Measurements from ENCODE around the gene OSBPL9.
A peak's percentile ranks its signal among the peaks of the same experiment; 100 is the strongest.
"Not testable (repeated sequence)": the region's sequence is repeated elsewhere in the genome, so short reads cannot be mapped to it uniquely, and the experiment has no call there.

Gene OSBPL9

DNA sequence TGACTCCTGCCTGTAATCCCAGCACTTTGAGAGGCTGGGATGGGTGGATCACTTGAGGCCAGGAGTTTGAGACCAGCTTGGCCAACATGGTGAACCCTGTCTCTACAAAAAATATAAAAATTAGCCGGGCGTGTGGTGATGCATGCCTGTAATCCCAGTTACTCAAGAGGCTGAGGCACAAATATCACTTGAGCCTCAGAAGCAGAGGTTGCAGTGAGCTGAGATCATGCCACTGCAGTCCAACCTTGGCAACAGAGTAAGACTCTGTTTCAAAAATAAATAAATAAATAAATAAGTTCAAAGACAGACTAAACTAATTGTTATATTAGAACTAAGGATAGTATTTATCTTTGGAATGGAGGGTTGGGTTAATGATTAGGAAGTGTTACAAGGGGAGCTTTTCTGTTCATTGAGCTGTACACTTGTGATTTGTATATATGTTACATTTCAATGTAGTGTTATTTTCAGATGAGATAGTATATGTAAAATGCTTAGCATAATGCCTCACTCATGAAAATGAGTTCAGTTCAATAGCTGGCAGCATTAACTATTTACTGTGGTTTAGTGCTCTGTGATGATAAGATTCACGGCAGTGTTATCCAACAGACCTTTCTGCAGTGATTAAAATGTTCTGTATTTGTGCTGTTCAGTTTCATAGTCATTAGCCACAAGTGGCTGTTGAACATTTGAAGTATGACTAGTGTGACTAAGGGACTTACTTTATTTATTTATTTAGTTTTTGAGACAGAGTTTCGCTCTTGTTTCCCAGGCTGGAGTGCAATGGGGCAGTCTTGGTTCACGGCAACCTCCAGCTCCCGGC lies 47.7 kb downstream of the OSBPL9 start:
- DNase-seq (ENCODE audit: low read depth, low spot score) = no peak

DNA sequence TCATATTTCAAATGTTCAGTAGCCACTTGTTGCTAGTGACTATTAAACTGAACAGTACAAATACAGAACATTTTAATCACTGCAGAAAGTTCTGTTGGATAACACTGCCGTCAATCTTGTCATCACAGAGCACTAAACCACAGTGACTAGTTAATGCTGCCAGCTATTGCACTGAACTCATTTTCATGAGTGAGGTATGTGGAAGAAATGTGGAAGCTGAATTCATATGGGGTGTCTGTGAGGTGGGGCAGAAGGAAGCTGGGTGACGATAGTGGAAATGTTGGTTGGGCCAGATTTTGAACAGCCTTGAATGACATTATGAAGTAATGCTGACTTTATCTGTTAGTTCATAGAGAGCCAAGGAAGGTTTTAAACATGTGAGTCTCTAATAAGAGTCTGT lies 49.6 kb downstream of the OSBPL9 start:
- no peak for DNase-seq (ENCODE audit: low read depth, low spot score)

DNA sequence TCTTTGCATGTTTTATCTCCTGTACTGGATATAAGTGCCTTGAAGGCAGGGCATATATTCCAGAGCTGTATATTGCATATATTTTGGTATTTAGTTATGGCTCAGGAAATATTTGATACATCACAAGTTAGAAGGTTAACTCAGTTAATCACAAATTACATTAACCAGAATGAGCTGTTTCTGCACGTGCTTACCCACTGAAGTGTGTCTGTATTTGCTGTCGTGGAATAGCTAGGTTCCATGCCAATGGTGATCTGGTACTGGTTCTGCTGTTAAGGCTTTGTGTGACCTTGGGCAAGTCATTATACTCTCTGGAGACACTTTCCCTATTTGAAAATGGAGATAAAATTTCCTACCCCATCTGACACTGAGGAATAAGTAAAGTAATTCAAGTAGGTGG lies 50.7 kb downstream of the OSBPL9 start:
- DNase-seq (ENCODE audit: low read depth, low spot score) = no peak

DNA sequence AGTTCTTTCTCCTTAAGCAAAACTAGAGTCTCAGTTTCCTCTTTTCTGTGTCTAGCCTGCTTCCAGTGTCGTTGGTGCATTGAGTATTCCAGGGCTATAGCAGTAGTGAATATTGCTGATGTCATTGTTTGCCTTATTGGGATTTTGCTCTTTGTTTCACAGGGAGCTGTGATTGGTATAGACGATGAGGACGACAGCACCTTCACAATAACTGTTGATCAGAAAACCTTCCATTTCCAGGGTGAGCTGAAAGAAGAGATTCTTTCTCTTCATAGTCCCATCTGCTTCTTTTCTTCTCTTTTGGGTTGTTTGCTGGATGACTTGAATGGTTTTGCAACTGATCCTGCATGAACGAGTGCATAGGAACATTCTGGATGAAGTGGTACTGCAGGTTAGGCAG lies 52.4 kb downstream of the OSBPL9 start:
- DNase-seq (ENCODE audit: low read depth, low spot score) = no peak

DNA sequence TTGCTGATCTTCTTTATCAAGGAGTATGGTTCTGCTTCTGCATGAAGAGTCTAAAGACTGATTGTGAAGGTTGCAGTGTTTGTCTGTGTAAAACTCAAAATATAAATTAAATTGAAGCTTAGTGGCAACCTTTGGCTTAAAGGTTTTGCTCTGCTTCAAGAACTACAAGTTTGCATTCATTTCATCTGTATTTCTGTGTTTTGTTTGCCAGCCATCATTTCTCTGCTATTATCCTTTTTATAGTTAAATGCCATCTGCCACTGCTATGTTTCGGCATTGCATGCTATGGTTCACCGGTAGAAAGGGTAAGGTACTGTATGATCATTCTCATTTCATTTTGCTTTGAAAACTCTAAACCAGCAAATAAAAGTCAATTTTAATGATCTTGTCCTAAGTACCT lies 52.9 kb downstream of the OSBPL9 start:
- DNase-seq (ENCODE audit: low read depth, low spot score) = no peak

DNA sequence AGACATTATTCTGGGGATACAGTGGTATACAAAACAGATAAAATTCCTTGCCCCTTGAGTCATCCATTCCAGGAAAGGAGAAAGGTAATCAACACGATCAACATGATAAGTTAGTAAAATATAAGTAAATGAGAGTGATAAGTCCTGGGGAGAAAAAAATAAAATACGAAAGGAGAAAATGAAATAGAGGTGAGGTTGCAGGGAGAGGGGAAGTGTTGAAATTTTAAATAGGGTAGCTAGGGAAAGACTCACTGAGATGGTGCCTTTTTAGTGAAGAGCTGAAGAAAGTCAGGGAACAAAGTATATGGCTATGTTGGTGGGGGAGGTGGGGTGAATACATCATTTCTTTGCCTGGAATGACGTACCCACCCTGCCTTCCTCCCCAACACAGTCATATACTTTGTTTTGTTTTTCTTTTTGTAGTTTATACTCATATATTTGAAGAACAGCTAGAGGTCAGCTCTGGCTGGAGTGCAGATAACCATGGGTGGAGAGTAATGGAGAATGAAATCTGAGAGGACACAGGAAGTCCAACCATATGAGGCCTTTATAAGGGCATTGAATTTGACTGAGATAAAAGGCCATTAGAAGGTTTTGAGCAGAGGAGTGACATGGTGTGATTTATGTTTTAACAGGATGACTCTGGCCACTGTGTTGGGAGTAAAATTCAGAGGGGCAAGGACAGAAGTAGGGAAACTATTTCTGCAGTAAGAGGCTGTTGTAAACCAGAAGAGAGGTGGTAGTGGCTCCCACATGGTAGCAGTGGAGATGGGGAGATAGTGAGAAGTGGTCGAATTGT lies 54.8 kb downstream of the OSBPL9 start:
- DNase-seq (ENCODE audit: low read depth, low spot score) = peak; percentile 32

DNA sequence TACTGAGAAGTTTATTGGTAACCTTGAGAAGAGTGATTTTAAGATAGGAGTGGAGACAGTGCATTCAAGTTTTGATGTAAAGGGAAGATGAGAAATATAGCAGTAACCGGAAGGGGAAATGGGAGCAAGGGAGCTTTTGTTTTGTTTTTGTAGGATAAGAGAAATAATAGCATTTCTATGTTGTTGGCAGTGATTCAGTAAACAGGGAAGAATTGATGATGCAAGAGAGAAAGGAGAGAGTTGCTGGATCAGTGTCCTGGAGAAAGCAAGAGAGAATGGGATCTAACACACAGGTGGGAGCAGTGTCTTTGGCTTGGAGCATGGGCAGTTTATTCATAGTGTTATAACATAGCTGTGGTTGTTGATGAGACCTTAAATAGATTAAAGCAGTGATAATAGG lies 56.4 kb downstream of the OSBPL9 start:
- no peak for DNase-seq (ENCODE audit: low read depth, low spot score)

DNA sequence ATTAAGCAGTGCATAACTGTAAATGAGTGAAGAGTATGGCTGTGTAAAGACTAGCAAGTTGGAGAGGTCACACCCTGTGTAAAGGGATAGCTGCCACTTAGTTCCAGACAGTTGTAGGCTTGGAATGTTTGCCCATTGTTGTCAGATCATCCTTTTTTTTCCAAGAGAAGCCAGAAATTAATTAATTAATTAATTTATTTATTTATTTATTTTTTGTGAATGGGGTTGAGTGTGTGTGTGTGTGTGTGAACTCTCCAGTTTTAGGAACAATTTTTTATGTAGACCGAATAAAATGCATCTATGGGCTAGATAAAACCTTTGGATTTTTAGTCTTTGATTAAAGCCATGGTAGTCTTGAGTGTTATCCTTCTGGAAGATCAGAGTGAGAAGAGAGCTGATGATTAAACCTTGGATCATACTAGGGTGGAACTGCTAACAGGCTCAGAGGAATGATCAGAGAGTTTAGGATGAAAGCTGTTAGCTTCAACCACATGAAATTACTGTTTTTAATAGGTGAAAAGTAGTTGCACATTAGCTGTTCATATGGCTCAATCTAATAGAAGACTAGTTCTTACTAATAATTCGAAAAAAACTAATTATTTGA lies 58.4 kb downstream of the OSBPL9 start:
- no peak for DNase-seq (ENCODE audit: low read depth, low spot score)

DNA sequence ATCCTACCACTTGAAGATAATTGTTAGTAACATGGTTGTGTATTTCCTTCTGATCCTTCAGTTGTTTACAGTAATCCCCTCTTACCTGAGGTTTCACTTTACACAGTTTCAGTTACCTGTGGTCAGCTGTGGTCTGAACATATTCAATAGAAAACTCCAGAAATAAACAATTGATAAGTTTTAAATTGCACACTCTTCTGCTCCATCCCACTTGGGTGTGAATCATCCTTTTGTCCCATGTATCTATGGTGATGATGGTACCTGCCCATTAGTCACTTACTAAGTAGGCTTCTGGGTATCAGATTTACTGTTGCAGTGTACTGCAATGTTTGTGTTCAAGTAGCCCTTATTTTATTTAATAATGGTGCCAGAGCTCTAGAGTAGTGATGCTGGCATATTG lies 62.5 kb downstream of the OSBPL9 start:
- DNase-seq (ENCODE audit: low read depth, low spot score) = no peak

DNA sequence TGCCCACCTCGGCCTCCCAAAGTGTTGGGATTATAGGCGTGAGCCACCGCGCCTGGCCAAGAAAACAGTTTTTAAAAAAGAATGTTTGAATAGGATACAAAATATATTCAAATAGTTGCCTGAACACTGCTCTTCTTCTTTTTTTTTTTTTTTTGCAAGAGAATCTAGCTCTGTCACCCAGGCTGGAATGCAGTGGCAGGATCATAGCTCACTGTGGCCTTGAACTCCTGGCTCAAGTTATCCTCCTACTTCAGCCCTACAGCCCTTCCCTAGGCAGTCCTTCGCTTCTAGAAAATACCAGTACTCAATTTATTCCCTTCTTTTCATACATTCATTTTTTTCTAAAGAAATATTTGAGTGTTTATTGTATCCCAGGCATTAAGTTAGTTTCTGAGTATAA lies 67.9 kb downstream of the OSBPL9 start:
- DNase-seq (ENCODE audit: low read depth, low spot score) = no peak

DNA sequence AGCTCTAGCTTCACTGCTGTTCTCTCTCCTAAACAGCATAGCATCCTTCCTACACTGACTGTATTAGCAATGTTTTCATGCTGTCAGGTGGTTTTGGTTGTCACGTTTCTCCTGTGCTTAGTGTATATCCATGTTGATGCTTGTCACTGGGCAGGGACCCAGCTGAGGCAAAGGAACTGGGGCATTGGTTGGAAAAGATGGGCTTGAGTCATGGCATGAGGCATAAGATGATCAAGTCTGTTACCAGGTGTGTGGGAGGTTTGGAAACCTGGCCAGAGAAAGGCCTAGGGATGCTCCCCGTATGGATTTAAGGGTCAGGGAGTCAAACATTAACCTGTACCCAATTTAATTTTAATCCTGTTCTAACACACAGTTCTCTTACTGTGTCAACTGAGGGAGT lies 69.6 kb downstream of the OSBPL9 start:
- DNase-seq (ENCODE audit: low read depth, low spot score) = no peak

DNA sequence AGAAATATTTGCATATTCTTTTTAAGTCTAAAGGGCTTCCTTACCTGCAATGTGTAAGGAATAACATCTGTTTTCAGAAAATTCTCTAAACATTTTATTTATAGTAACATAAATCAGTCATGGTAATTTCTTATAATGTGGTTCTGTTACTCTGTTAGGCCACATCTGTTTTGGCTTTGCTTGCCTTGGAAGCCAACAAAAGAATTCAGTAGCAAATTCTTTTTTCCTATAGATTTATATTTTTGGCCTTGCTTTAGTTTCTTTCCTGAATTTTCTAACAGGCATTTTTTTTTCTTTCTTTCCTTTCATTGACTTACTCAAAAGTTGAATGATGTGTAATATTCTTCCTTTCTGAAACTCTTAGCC lies 72.2 kb downstream of the OSBPL9 start:
- DNase-seq (ENCODE audit: low read depth, low spot score) = no peak

DNA sequence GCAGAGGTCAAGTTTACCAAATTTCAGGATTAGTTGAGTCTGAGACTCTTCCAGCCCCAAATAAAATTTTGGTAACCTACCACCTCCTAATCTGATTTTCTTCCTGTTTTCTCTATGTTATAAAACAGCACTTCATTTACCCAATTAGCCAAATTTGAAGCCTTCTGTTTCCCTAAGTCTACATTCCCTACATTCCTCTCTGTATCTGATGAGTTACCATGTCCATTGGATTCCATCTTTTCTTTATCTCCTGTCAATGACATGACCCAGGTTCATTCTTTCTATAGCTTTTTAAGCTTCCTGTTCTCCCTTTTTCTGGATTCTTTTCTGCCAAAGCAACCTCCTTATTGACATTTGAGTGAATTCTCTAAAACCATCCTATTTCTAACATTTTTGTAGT lies 72.8 kb downstream of the OSBPL9 start:
- DNase-seq (ENCODE audit: low read depth, low spot score) = no peak

DNA sequence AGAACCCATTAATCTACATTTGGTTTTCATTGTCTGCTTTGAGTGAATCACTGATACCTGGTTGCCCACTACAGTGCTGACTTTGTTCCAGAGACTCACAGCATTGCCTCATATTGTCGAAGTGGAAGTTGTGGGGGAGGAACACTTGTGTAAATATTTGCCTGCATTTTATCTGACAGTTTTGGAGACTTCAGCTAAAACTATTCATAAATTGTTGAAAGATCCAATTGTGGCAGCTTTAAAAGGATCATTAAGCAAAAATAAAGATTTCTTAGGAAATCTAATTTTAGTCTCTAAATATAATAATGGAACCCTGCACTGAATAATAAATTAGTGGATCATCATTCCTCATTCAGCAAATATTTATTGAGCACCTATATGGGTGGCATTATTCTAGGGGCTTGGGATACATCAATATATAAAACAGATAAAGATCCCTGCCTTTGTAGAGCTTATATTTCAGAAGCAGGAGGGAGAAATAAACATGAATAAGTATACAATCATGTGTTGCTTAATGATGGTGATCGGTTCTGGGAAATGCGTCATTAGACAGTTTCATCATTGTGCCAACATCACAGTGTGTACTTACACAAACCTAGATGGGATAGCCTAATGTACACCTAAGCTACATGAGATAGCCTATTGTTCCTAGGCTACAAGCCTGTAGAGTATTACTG lies 73.5 kb downstream of the OSBPL9 start:
- no peak for DNase-seq (ENCODE audit: low read depth, low spot score)

DNA sequence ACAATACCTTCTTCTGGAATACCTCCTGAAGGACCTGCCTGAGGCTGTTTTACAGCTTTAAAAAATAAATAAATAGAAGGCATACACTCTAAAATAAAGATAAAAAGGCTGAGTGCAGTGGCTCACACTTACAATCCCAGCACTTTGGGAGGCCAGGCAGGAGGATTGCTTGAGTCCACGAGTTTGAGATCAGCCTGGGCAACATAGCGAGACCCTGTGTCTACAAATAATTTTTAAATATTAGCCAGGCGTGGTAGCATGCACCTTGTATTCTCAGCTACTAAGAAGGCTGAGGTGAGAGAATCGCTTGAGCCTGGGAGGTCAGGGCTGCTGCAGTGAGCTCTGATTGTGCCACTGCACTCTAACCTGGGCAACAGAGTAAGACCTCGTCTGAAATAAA lies 75.0 kb downstream of the OSBPL9 start:
- DNase-seq (ENCODE audit: low read depth, low spot score) = no peak

DNA sequence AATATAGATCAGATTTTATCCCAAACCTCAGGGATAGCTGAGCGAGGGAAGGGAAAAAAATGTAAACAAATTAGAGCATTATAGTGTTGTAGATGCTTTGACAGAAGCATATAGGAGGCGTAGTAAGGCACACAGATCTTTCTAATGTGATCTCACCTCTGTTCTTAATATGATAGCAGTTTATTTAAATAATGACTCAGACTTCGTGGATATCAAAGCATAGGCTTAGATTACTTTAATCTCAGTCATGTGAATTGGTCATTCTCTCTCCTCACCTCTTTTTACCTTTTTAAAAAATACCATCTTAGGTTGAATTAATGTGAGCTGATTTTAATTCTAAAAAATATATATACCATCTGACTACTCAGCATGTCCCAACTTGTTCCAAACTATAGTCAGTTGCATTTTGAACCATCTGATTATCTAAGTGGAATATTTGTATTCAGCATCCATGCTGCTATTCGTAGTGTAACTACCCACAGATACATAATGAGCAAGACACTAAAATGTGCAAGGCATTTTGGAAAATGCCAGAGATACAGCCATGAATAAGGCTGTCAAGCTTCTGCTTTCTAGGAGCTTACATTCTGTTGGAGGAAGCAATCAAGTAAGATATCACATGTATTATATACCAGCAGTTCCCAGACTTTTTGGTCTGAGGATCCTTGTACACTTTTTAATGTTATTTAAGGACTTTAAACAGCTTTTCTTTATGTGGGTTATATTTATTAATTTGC lies 76.7 kb downstream of the OSBPL9 start:
- no peak for DNase-seq (ENCODE audit: low read depth, low spot score)

DNA sequence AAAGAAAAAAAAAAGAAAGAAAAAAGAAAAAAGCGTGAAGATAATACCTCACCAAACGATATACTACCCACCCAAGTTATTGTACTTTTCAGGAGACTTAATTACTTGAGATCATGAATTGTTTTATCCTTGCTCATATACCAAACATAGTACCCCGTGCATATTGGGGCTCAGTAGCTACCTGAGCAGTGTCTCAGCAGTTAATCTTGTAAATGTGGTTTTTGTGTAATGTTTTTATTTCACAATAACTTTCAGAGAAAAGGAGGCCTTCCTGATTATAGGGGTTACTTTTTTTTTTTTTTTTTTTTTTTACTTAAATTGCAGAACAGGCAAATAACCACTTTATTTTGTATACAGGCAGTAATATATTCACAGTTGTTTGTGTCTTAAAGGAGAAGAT lies 80.3 kb downstream of the OSBPL9 start:
- no peak for DNase-seq (ENCODE audit: low read depth, low spot score)

DNA sequence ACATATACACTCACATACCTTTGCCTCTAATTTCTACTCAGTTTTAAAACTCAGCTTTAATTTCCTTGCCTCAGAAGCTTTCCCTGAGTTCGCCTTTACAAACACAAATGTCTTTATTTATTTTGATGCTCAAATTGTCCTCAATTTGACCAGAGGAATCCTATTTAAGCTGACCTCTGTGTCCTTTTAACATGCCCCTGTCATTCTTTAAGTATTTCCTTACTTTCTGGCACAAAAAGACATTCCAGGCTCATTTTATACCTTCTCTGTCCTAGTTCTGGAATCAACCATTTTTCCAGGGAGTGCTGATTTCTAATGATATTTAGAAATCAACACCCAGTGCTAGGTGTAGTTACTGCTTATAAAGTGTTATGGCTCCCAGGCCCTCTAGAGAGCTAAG lies 82.5 kb downstream of the OSBPL9 start:
- DNase-seq (ENCODE audit: low read depth, low spot score) = no peak

DNA sequence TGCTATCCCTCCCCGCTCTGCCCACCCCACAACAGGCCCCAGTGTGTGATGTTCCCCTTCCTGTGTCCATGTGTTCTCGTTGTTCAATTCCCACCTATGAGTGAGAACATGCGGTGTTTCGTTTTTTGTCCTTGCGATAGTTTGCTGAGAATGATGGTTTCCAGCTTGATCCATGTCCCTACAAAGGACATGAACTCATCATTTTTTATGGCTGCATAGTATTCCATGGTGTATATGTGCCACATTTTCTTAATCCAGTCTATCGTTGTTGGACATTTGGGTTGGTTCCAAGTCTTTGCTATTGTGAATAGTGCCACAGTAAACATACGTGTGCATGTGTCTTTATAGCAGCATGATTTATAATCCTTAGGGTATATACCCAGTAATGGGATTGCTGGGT lies 84.9 kb downstream of the OSBPL9 start:
- not testable (repeated sequence) for DNase-seq (ENCODE audit: low read depth, low spot score)

DNA sequence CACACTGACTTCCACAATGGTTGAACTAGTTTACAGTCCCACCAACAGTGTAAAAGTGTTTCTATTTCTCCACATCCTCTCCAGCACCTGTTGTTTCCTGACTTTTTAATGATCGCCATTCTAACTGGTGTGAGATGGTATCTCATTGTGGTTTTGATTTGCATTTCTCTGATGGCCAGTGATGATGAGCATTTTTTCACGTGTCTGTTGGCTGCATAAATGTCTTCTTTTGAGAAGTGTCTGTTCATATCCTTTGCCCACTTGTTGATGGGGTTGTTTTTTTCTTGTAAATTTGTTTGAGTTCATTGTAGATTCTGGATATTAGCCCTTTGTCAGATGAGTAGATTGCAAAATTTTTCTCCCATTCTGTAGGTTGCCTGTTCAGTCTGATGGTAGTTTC lies 85.3 kb downstream of the OSBPL9 start:
- not testable (repeated sequence) for DNase-seq (ENCODE audit: low read depth, low spot score)

DNA sequence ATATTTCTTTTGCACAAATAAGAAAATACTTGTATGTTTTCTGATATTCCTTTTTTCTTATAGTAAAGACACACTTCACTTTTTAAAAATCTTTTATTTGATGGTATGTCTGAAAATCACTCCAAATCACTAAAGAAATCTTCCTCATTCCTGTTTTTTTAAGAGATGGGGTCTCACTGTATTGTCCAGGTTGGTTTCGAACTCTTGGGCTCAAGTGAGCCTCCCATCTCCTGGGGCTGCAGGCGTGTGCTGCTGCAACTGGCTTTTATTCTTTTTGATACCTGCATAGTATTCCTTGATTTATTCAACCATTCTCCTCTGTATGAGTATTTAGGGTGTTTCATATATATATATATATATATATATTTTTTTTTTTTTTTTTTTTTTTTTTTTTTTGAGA lies 88.1 kb downstream of the OSBPL9 start:
- DNase-seq (ENCODE audit: low read depth, low spot score) = no peak

Data from smooth muscle cell of the brain vasculature (primary cell).